Dendritic cell treated with granulocyte-macrophage colony-stimulating factor and Interleukin-4, amounts not matched to agents 40 ng/mL and 50 ng/mL, for 4 days (primary cell): ENCODE measurements around the gene SMARCAD1.

Source experiments
- H3K27ac Mint-ChIP-seq: one replicate; pipeline ENCODE4 v1.8.0; 2022; ENCODE audit warnings: mild to moderate bottlenecking, mixed read lengths
- H3K27me3 Mint-ChIP-seq: one replicate; pipeline ENCODE4 v1.8.0; 2022; ENCODE audit warnings: mild to moderate bottlenecking, mixed read lengths
- H3K36me3 Mint-ChIP-seq: one replicate; pipeline ENCODE4 v1.8.0; 2022; ENCODE audit warnings: low read depth, mixed read lengths
- H3K4me1 Mint-ChIP-seq: one replicate; pipeline ENCODE4 v1.8.0; 2022; ENCODE audit warnings: low read depth, mixed read lengths
- H3K4me3 Mint-ChIP-seq: one replicate; pipeline ENCODE4 v1.8.0; 2022; ENCODE audit warnings: mild to moderate bottlenecking, moderate library complexity, mixed read lengths
- H3K9me3 Mint-ChIP-seq: one replicate; pipeline ENCODE4 v1.8.0; 2022; ENCODE audit warnings: mixed read lengths
- intact Hi-C: fragments of 100-400 bp; cut with micrococcal nuclease; formaldehyde crosslinking; loops from one replicate; pipeline ENCODE4 v1.15.0; 2022

SMARCAD1 gene

DNA sequence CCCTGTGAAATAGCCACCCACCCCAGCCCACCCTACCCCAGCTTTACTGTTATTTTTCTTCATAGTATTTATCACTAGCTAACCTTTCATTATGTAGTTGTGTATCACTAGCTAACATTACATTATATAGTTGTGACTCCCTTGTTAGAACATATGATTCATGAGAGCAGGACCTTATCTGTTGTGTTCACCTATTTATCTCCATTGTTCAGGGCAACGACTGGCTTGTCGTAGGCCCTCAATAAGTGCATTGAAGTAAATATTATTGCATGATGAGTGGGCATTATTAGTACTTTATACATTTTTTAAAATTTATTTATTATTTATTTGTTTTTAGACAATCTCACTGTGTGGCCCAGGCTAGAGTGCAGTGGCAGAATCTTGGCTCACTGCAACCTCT, 4.2 kb downstream of the SMARCAD1 start:
- Mint-ChIP-seq H3K27me3 (no peaks in the 10 kb centered on the region), H3K36me3 (peaks cover 70% of the 10 kb centered on the region), H3K4me3 (no peak overlapping the region), H3K9me3 (no peaks in the 10 kb centered on the region), H3K27ac (no peak overlapping the region), H3K4me1 (peaks cover 10% of the 10 kb centered on the region)
- intact Hi-C loops: no loop called here

DNA sequence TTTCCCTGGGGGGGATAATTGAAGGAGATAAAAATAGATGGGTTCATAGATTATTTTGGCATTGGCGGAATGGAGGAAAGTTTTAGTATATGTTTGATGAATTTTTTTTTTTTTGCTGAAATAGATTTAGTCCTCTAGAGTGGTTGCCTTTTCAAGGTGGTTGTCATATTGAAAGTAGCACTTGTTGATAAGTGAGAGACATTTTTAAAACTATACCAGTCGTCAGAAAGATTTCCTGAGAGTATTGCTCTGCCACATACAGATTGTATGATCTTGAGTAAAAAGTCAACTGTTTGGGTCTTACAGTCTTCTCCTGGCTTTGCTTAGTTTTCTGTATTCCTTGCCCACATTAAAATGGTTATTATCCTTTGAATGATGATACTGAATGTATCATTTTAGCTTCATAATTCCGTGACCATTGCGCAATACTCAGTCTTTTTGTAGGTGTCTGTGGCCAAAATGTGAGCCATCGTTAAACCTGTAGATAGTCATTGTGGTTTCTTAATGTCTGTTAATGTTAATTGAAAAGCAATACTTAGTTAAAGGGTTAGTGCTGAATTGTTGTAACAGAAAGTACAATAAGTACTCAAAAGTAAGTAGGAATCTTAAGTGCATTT, 7.1 kb downstream of the SMARCAD1 start:
- H3K27me3 Mint-ChIP-seq: no peaks in the 10 kb centered on the region
- no peaks in the 10 kb centered on the region for H3K4me1 Mint-ChIP-seq
- intact Hi-C loops: no loop called here
- H3K4me3 Mint-ChIP-seq: no peak overlapping the region
- H3K9me3 Mint-ChIP-seq: no peaks in the 10 kb centered on the region
- peaks cover 81% of the 10 kb centered on the region for H3K36me3 Mint-ChIP-seq
- H3K27ac Mint-ChIP-seq: no peak overlapping the region

DNA sequence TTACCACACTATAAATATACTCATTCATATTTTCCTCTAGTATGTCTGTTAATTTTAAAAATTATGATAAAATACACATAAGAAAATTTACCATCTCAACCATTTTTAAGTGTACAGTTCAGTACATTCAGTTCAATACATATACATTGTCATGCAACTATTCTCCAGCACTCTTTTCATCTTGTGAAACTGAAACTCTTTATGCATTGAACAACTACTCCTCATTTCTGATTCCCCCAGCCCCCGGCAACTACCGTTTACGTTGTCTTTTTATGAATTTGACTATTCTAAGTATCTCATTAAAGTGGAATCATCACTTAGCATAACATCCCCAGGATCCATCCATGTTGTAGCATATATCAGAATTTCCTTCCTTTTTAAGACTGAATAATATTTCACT, 8.7 kb downstream of the SMARCAD1 start:
- intact Hi-C loops: no loop called here
- no peaks in the 10 kb centered on the region for H3K9me3 Mint-ChIP-seq
- H3K4me3 Mint-ChIP-seq: no peak overlapping the region
- H3K27me3 Mint-ChIP-seq: no peaks in the 10 kb centered on the region
- no peaks in the 10 kb centered on the region for H3K4me1 Mint-ChIP-seq
- H3K27ac Mint-ChIP-seq: no peak overlapping the region
- H3K36me3 Mint-ChIP-seq: peaks cover 76% of the 10 kb centered on the region

DNA sequence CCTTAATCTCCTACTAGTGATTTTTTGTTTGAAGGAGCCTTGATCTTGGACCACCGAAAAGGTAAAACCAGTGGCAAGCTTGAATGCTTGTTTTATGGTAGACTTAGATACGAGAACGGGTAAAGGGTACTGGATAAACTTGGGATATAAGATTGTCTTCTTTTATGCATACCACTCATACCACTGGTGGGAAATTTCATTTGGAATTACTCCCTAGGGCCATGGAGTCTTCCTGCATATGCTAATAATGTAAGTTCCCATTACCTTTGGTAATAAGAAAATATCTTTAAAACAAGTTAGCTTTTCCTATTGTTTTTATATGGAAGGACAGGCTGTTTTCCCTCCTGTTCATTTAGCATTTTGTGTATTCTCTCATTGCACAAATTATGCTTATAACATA, 11.7 kb downstream of the SMARCAD1 start:
- H3K27me3 Mint-ChIP-seq: no peaks in the 10 kb centered on the region
- peaks cover 59% of the 10 kb centered on the region for H3K36me3 Mint-ChIP-seq
- no peak overlapping the region for H3K27ac Mint-ChIP-seq
- no peaks in the 10 kb centered on the region for H3K4me1 Mint-ChIP-seq
- no peaks in the 10 kb centered on the region for H3K9me3 Mint-ChIP-seq
- intact Hi-C loops: no loop called here
- H3K4me3 Mint-ChIP-seq: no peak overlapping the region

DNA sequence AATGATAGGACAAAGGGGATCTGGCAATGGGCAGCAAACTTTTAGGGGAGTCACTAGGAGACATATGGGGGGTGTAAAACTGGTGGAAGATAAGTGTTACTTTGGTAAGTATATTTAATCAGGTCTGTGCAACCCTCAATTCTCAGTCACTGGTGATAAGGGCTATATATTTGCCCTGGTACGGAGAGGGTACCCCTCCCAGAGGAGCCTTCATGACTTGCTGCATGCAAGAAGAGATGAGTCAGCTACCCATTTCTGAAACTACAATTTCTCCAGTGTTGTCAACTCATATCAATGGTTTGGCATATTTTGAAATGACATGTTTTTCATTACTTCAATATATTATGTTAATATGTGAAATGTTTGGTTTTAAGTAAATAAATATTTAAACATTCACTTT, 14.3 kb downstream of the SMARCAD1 start:
- no peaks in the 10 kb centered on the region for H3K27me3 Mint-ChIP-seq
- intact Hi-C loops: no loop called here
- no peaks in the 10 kb centered on the region for H3K9me3 Mint-ChIP-seq
- H3K36me3 Mint-ChIP-seq: peaks cover 41% of the 10 kb centered on the region
- no peak overlapping the region for H3K4me3 Mint-ChIP-seq
- H3K4me1 Mint-ChIP-seq: no peaks in the 10 kb centered on the region
- no peak overlapping the region for H3K27ac Mint-ChIP-seq

DNA sequence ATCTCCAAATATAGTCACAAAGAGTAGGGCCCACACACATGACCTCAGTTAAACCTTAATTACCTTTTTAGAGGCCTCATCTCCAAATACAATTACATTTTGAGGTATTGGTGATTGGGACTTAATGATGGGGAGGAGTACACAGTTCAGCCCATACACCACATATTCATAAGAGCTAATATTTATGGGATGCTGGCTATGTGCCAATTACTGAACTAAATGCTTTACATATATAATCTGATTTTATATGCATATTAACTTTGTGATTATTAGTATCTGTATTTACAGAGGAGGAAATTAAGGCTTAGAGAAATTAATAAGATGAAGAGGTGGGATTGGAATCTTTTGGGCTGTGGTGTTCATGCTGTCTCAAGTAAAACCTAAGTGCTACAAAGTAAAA, 17.8 kb downstream of the SMARCAD1 start:
- Mint-ChIP-seq H3K9me3 (no peaks in the 10 kb centered on the region), H3K27ac (no peak overlapping the region), H3K36me3 (peaks cover 40% of the 10 kb centered on the region), H3K27me3 (no peaks in the 10 kb centered on the region), H3K4me1 (no peaks in the 10 kb centered on the region), H3K4me3 (no peak overlapping the region)
- intact Hi-C loops: no loop called here

DNA sequence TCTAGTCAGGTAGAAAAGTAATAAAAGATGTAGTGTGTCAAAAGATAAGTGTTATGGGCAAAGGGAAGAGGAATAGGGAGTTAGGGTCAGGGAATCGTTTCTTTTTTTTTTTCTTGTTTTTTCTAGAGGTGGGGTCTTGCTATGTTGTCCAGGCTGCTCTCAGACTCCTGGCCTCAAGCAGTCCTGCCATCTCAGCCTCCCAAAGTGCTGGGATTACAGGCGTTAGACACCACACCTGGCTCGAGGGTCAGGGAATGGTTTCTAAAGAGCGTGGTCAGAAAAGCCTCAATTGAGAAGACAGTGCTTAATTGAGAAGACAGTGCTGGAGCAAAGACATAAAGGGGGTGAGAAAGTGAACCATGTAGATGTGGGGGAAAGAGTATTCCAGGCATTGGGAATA, 19.1 kb downstream of the SMARCAD1 start:
- intact Hi-C loops: no loop called here
- no peak overlapping the region for H3K27ac Mint-ChIP-seq
- H3K9me3 Mint-ChIP-seq: no peaks in the 10 kb centered on the region
- H3K36me3 Mint-ChIP-seq: peaks cover 45% of the 10 kb centered on the region
- H3K4me1 Mint-ChIP-seq: no peaks in the 10 kb centered on the region
- no peak overlapping the region for H3K4me3 Mint-ChIP-seq
- no peaks in the 10 kb centered on the region for H3K27me3 Mint-ChIP-seq

DNA sequence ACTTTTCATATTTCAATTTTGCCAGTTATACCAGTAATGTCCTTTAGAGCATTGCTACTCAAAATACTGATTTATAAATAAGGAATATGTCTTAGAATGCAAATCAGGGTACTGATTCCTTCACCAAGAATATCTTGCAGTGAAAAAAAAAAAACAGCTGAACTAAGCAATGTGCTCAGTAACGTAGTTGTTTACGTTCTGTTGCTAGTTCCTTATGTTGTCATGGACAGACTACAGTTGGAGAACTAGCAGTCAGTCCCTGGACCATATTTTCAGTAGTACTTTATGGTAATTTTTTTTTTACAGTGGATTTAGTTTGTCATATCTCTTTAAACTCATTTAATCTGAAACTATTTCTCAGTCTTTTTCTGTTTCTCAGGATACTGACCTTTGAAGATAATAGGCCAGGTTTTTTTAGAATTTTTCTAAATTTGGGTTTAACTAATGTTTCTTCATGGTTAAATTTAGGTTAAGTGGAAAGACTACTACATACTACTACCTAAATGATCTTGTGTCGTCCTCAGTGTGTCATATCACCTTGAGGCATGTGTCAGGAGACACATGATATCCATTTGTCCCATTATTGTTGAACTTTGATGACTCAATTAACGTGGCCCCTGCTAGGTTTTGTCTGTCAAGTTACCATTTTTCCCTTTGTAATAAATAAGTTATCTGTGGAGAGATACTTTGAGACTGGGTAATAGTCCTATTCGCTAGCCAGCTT, 21.0 kb downstream of the SMARCAD1 start:
- Mint-ChIP-seq H3K27ac (no peak overlapping the region), H3K36me3 (peaks cover 46% of the 10 kb centered on the region), H3K4me3 (no peak overlapping the region), H3K27me3 (no peaks in the 10 kb centered on the region), H3K9me3 (no peaks in the 10 kb centered on the region), H3K4me1 (no peaks in the 10 kb centered on the region)
- intact Hi-C loops: no loop called here

DNA sequence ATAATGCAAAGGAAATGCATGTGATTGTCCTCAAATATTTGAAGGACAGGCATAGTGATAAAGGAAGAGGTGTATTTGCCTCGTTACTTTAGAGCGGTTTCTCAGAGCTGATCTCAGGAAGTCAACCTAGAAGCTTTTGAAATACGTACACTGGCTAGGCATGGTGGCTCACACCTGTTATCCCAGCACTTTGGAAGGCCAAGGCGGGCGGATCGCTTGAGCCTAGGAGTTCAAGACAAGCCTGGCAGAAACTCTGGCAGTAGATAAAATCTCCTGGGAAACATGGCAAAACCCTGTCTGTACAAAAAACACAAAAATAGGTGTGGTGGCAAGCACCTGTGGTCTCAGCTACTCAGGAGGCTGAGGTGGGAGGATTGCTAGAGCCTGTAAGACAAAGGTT, 24.9 kb downstream of the SMARCAD1 start:
- H3K36me3 Mint-ChIP-seq: peaks cover 57% of the 10 kb centered on the region

DNA sequence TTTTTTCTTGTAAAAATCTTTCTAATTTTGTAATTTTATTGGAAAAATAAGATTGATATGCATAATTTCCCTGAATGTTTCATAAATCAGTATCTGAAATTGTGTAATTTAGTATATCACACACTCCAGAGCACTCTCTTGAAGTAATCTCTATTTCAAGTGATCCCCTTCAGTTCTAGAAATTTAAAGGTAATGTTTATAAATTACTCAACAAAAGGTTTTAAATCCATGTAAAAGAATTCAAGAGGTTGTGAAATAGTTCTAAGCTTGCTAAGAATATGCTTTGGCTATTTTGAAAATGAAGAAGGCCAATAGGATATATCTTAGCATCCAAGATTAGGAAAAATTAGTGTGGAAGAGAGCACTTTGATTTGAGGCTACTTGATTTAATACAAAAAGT, 28.2 kb downstream of the SMARCAD1 start:
- H3K9me3 Mint-ChIP-seq: no peaks in the 10 kb centered on the region
- no peak overlapping the region for H3K4me3 Mint-ChIP-seq
- no peaks in the 10 kb centered on the region for H3K4me1 Mint-ChIP-seq
- no peaks in the 10 kb centered on the region for H3K27me3 Mint-ChIP-seq
- intact Hi-C loops: no loop called here
- H3K27ac Mint-ChIP-seq: no peak overlapping the region
- H3K36me3 Mint-ChIP-seq: peaks cover 51% of the 10 kb centered on the region

More for the DNA sequence above, 24.9 kb downstream of the SMARCAD1 start:
- no peak overlapping the region for H3K27ac Mint-ChIP-seq
- H3K9me3 Mint-ChIP-seq: no peaks in the 10 kb centered on the region
- no peaks in the 10 kb centered on the region for H3K4me1 Mint-ChIP-seq
- H3K4me3 Mint-ChIP-seq: no peak overlapping the region
- intact Hi-C loops: no loop called here
- no peaks in the 10 kb centered on the region for H3K27me3 Mint-ChIP-seq

DNA sequence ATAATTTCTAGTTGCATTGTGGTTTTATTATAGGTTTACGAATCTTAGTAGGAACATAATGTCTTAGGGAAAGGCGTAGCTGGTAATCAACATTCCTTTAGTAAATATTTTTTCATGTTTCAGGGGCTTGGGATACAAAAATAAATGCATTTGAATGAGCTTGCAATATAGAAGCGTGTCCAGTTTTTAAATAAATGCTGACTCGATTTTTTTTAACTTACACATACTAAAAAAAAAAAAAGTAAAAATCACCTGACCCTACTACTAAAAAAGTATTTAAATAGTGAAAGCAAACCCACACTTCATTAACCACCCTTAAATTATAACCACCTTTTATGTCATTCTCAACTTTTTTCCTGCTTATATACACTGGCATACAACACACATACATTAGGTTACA, 29.6 kb downstream of the SMARCAD1 start:
- Mint-ChIP-seq H3K27ac (no peak overlapping the region), H3K4me3 (no peak overlapping the region), H3K9me3 (no peaks in the 10 kb centered on the region), H3K4me1 (no peaks in the 10 kb centered on the region), H3K36me3 (peaks cover 56% of the 10 kb centered on the region), H3K27me3 (no peaks in the 10 kb centered on the region)
- intact Hi-C loops: no loop called here

DNA sequence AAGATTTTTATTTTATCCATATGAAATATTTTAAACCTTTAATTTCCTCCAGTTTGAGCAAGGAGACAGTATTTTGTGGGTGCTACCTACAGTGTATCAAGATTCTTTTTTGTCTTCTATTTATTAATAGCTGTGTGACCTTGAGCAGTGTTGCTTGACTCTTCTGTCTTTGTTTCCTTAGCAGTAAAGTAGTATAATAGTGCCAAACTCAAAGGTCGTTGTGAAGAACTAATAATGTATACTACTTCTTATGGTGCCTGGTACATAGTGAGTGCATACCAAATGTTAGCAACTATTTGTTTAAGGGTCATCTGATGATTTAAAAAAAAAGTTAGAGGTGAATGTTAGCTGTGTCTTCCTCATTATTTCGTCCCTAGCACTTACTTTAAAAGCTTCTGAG, 30.5 kb downstream of the SMARCAD1 start:
- H3K27me3 Mint-ChIP-seq: no peaks in the 10 kb centered on the region

DNA sequence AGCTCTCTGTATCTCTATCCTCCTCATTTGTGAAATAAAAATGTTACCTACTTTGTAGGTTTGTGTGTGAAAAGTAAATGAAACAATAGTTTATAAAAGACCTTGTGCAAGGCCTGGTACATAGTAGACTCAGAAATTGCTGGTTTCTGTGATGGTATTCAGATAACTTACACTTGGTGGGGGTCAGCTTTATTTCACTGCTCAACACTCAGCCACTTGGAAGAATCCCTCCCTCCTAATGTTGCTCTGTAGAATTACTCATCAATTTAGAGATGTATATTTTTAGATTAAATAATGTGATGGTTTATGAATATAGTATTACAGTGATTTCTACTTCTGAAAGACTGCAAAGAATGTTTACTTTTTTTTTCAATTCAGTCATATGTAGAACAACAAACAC, 32.7 kb downstream of the SMARCAD1 start:
- Mint-ChIP-seq H3K27me3 (no peaks in the 10 kb centered on the region), H3K4me3 (no peak overlapping the region), H3K4me1 (no peaks in the 10 kb centered on the region), H3K27ac (no peak overlapping the region), H3K9me3 (no peaks in the 10 kb centered on the region), H3K36me3 (peaks cover 80% of the 10 kb centered on the region)
- intact Hi-C loops: no loop called here

More for the DNA sequence above, 30.5 kb downstream of the SMARCAD1 start:
- intact Hi-C loops: no loop called here
- no peaks in the 10 kb centered on the region for H3K9me3 Mint-ChIP-seq
- H3K4me3 Mint-ChIP-seq: no peak overlapping the region
- H3K27ac Mint-ChIP-seq: no peak overlapping the region
- no peaks in the 10 kb centered on the region for H3K4me1 Mint-ChIP-seq
- peaks cover 64% of the 10 kb centered on the region for H3K36me3 Mint-ChIP-seq

DNA sequence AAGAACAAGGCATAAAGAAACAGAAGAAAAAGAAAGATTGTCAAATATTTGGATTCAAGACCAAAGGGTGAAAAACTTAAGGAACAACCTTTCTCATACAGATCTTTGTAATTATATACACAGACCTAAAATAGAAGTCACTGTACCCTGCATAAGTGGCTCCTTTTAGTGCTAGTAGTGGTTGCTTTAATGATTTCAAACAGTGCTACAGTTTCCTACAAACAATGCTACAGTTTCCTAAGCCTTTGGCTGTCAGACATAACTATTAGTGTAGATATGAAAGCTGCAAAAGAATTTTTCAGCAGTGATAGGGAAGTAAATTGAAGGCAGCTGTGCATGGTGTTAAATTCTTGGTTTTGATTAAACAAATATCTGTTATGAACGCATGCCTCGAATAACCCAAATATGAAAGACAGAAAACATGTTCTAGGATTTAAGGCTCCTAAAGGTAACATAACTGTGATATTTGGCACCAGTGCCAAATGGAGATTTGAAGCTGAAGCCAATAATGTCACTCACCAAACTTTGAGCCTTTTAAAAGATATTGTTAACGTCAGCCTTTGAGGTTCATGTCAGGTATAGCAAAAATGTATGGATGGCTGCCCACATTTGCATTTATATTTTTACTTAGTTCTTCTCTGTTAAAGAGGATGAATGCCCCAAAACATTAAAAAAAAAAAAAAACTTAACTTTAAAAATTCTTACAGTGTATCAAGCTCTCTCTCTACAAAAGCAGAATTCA, 36.6 kb downstream of the SMARCAD1 start:
- H3K4me1 Mint-ChIP-seq: no peaks in the 10 kb centered on the region
- no peak overlapping the region for H3K27ac Mint-ChIP-seq
- H3K4me3 Mint-ChIP-seq: no peak overlapping the region
- H3K9me3 Mint-ChIP-seq: no peaks in the 10 kb centered on the region
- H3K36me3 Mint-ChIP-seq: peaks cover 80% of the 10 kb centered on the region
- no peaks in the 10 kb centered on the region for H3K27me3 Mint-ChIP-seq
- intact Hi-C loops: no loop called here
